Occipital lobe (tissue), 2 donors: ENCODE data around the gene PDLIM5. TPM values are rescaled to one million over a fixed set of nuclear protein-coding genes. Genes with fewer than 3 reads are reported as not detected.

Source experiments
- DNase-seq: peaks from one replicate; lab custom pipeline; 2025; lab: John Stamatoyannopoulos, UW
- total RNA-seq: library from RNA; depleted of rRNA; stranded (reverse); fragments of >200 nt; gene quantifications from one replicate; pipeline ENCODE4 v1.2.3, GENCODE V29; 2014

PDLIM5 gene
- total RNA-seq, 1 donor from 2014 or later: 27.1 TPM

DNA sequence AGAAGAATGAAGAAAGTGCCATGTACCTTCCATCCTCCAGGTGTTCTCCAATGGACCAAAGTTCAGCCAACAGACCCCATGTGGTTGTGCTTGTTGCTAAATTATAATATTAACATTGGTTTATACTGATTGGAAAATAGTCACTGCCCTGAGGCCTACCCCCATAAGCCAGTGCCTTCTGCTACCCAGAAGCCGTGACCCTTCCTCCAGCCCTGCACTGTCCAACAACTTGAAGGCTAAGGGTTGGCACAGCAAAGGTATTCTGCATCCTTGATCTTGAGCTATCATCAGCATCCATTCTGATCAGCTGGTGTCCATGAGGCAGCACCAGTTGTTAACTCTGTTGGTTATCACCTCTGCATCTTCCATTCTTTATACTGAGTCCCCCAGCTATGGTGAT is 239.8 kb downstream of the PDLIM5 start:
- no peak for DNase-seq

GRCh38 chr4:94695384-94695783 is 243.6 kb downstream of the PDLIM5 start:
- DNase-seq: no peak

DNA sequence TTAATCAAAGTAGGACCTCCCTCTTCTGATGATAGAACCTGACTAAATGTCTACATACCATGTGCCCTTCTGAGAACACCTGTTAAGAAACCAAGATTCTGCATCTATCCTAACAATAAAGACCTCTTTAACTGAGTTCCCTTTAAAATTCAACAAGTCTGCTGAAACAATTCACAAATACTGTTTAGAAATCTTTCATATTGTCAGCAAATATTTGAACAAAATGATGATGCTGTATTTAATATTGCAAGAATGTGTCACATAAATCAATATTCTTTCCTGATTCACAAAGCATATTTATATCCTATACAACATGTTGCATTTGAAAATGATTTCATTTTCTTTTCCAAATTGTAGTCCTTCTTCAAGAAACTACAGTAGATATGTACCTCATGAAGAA is 246.4 kb downstream of the PDLIM5 start:
- no peak for DNase-seq

DNA sequence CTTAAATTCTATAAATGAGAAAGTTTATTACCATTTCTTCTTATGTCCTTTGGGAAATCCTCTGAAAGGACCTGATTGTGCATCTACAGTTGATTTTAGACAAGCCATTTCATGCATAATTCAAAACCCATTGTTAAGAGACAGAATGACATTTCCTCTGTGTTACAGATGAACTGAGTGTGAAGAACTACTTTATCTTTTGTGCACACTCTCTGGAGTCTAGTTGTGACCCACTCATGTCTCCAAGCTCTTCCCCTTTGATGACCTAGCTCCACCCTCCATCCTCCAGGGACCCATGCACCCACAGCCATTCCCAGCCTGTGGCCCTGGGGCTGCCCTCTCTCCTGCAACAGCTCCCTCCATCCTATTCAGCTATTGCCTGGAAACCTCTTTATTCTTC is 248.6 kb downstream of the PDLIM5 start:
- DNase-seq: no peak

DNA sequence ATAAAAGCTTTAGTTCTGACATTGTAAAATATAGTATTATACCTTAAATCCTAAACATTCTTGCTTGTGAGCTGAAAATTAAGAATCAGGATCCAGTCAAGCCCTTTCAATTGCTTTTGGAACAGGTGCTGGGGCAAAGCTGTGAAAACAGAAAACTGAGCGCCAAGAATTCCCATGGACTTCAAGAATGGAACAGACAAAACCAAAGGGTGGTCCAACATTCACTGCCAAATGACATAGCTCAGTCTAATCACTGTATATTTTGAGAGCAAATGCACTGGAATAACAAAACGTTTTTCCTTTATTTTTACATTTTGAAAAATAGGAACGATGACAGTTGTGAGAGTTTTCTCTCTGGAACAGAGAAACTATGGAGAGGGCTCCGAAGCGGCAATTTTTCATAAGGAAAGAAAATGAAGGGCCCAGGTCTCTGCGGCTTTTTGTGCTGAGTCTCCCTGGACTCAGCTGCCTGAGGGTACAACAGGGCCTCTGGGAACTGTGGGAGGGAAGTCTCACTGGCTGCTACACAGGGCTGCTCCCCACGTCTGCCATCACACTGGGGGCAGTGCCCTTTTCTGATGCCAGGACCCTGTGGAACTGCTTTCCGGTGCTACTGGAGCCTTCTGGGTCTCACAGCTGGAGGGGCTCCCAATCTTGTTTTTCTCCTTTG is 250.0 kb downstream of the PDLIM5 start:
- DNase-seq: no peak

GRCh38 chr4:94711635-94712034 is 259.9 kb downstream of the PDLIM5 start:
- DNase-seq: no peak

DNA sequence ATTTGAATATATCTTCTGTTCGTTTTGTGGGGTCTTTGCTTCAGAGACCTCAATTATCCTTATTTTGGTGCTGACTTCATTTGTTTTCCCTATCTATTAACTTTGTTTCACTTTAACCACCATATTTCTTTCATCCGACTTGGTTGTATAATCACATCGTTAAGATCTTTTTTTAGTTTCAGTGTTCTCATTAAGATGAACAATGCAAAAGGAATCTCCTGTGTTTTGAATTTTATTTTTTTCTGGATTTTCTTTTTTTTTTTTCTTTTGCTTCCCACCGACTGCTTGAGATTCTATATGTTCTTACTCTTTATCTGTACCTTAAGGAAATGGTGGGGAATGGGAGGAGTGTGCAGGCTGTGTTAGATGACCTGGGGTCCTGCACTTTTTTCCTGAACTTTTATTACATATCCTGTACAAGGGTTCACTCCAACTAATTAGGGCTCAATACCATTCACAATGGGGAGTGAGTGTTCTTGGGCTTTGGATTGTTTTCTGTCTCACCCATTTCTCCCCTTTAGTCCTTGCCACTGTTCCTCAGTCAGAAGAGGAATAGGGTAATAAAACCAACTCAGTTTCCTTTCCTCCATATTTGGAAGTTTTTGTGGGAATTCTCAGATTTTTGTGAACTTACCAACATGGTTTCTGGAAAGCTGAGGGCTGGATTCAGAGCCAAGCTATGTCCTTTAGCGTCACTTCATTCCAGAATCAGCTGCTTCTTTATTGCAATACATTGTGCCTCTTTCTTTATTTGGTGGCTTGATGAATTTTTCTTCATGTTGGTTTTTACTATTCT is 262.8 kb downstream of the PDLIM5 start:
- no peak for DNase-seq

DNA sequence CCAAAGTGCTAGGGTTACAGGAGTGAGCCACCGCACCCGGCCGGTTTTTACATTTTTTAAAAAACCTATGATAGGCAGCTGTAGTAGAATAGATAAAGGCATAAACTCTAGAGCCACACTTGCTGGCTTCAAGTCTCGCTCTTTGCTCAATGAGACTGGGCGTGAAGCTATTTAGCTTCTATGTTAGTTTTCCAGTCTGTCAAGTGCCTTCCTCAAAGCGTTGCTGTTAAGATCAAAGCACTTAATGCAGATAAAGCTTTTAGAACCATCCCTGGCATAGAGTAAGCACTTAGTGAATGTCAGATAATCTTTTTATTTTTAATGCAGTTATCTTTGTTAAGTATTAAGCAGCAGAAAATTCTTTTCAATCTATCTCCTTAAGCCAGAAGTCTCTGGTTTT is 264.0 kb downstream of the PDLIM5 start:
- DNase-seq: no peak

Other genes with a start within 250 kb of the PDLIM5 start
- 113 TPM for gene SMARCAD1, start 244.1 kb upstream of the PDLIM5 start, total RNA-seq
- 1.4 TPM for gene HPGDS, start 109.1 kb upstream of the PDLIM5 start, total RNA-seq